IgD-negative memory B cell (primary cell): ENCODE measurements around the gene MCOLN1. TPM values are rescaled to one million over a fixed set of nuclear protein-coding genes. Genes with fewer than 3 reads are reported as not detected.

Experiments used
- H3K27ac Mint-ChIP-seq, 3 donors: one replicate each; pipeline ENCODE4 v1.8.0; 2020 to 2022; ENCODE audit warnings: mild to moderate bottlenecking in 3 of 3, mixed read lengths in 3 of 3, moderate library complexity in 1 of 3
- H3K27me3 Mint-ChIP-seq: one replicate; pipeline ENCODE4 v1.8.0; 2021; ENCODE audit warnings: mixed read lengths
- H3K36me3 Mint-ChIP-seq: one replicate; pipeline ENCODE4 v1.8.0; 2020; ENCODE audit warnings: mild to moderate bottlenecking, mixed read lengths
- H3K4me1 Mint-ChIP-seq, 3 donors: one replicate each; pipeline ENCODE4 v1.8.0; 2020 to 2022; ENCODE audit warnings: mixed read lengths in 3 of 3, mild to moderate bottlenecking in 1 of 3
- H3K4me3 Mint-ChIP-seq, 4 donors: one replicate each; pipeline ENCODE4 v1.8.0; 2020 to 2022; ENCODE audit warnings: mild to moderate bottlenecking in 4 of 4, mixed read lengths in 4 of 4, moderate library complexity in 3 of 4
- H3K9me3 Mint-ChIP-seq, 3 donors: one replicate each; pipeline ENCODE4 v1.8.0; 2020 to 2021; ENCODE audit warnings: mixed read lengths in 3 of 3, mild to moderate bottlenecking in 1 of 3
- polyA plus RNA-seq: library from polyadenylated mRNA; unstranded; fragments of 300-500 nt; fragmentation: Illumina TruSeq; gene quantifications from one replicate; pipeline ENCODE4 v1.2.3, GENCODE V29; 2021

MCOLN1 gene
- polyA plus RNA-seq, 1 donor from 2014 or later, result 5.2 TPM

GRCh38 chr19:7513809-7514642, 8.4 kb upstream of the MCOLN1 start:
- H3K27ac Mint-ChIP-seq, result no peak overlapping the region
- H3K9me3 Mint-ChIP-seq, result no peaks in the 10 kb centered on the region

DNA sequence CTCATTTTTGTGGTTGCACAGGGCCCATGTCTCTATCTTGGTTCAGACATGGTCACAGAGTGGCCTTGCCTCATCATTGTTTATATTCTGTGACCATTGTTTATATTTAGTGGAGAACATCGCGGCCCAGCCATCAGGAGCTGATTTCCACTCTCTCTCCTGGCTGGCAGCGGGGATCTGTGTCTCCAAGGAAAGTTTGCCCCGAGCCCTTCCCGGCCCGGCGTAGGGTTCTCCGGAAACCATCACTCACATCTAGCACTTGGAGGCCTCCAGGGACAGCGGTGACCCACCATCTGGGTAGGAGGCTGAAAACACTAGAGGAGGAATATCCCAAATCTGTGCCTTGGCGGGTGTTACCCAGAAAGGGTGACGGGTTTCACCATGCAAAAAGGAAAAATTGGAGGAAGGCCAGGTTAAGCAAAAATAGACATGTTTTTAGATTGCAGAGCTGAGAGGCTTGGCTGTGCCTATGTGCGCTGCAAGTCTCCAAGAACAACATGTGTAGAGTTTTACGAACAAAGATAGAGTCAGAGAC, 7.2 kb upstream of the MCOLN1 start:
- Mint-ChIP-seq H3K27ac (peak overlapping the region in 1 of 3 donors; percentile 85), H3K27me3 (peaks cover 12% of the 10 kb centered on the region), H3K4me3 (peak overlapping the region; percentile 38 to 87 (median 67)), H3K36me3 (no peaks in the 10 kb centered on the region), H3K9me3 (no peaks in the 10 kb centered on the region), H3K4me1 (peaks cover 0 to 7% (median 6%) of the 10 kb centered on the region in 3 donors)

More at GRCh38 chr19:7513809-7514642, 8.4 kb upstream of the MCOLN1 start:
- Mint-ChIP-seq H3K27me3 (peaks cover 17% of the 10 kb centered on the region), H3K4me3 (peak overlapping the region in 2 of 4 donors; percentile 10 to 22), H3K4me1 (peaks cover 0 to 7% (median 6%) of the 10 kb centered on the region in 3 donors), H3K36me3 (no peaks in the 10 kb centered on the region)

- H3K27me3 Mint-ChIP-seq, result peaks cover 12% of the 10 kb centered on the region
- peak within 1 kb of the TSS; percentile 55 to 87 (median 76) for H3K4me3 Mint-ChIP-seq
- H3K36me3 Mint-ChIP-seq, result no peaks in the 10 kb centered on the region
- H3K4me1 Mint-ChIP-seq, result peaks cover 0 to 7% (median 6%) of the 10 kb centered on the region in 3 donors
- H3K27ac Mint-ChIP-seq, result peak within 1 kb of the TSS in 2 of 3 donors; percentile 52 to 85
- no peaks in the 10 kb centered on the region for H3K9me3 Mint-ChIP-seq
Observed at GRCh38 chr19:7515645-7516151, 6.7 kb upstream of the MCOLN1 start, which contains the start of gene ZNF358. TSS of gene ZNF358 (plus strand) at chr19:7516103. CDS start at chr19:7519243, 3,140 bp downstream.

GRCh38 chr19:7516333-7516732, 6.1 kb upstream of the MCOLN1 start:
- H3K36me3 Mint-ChIP-seq, result no peaks in the 10 kb centered on the region
- H3K4me3 Mint-ChIP-seq, result peak overlapping the region; percentile 55 to 84 (median 75)
- H3K27ac Mint-ChIP-seq, result peak overlapping the region in 1 of 3 donors; percentile 52
- peaks cover 0 to 7% (median 6%) of the 10 kb centered on the region in 3 donors for H3K4me1 Mint-ChIP-seq
- no peaks in the 10 kb centered on the region for H3K9me3 Mint-ChIP-seq
- H3K27me3 Mint-ChIP-seq, result peaks cover 12% of the 10 kb centered on the region

- H3K27ac Mint-ChIP-seq, result peak overlapping the region in 1 of 3 donors; percentile 52
Observed at GRCh38 chr19:7516878-7517277, 5.5 kb upstream of the MCOLN1 start.

GRCh38 chr19:7519361-7520130, 2.9 kb upstream of the MCOLN1 start:
- Mint-ChIP-seq H3K27me3 (peaks cover 5% of the 10 kb centered on the region), H3K9me3 (no peaks in the 10 kb centered on the region), H3K27ac (no peak overlapping the region), H3K4me3 (peak overlapping the region in 2 of 4 donors; percentile 40 to 84), H3K36me3 (no peaks in the 10 kb centered on the region), H3K4me1 (peaks cover 8 to 13% (median 10%) of the 10 kb centered on the region in 3 donors)

More at GRCh38 chr19:7516878-7517277, 5.5 kb upstream of the MCOLN1 start:
- Mint-ChIP-seq H3K4me1 (peaks cover 3 to 8% (median 7%) of the 10 kb centered on the region in 3 donors), H3K27me3 (peaks cover 12% of the 10 kb centered on the region), H3K36me3 (no peaks in the 10 kb centered on the region), H3K4me3 (peak overlapping the region; percentile 55 to 84 (median 75)), H3K9me3 (no peaks in the 10 kb centered on the region)

DNA sequence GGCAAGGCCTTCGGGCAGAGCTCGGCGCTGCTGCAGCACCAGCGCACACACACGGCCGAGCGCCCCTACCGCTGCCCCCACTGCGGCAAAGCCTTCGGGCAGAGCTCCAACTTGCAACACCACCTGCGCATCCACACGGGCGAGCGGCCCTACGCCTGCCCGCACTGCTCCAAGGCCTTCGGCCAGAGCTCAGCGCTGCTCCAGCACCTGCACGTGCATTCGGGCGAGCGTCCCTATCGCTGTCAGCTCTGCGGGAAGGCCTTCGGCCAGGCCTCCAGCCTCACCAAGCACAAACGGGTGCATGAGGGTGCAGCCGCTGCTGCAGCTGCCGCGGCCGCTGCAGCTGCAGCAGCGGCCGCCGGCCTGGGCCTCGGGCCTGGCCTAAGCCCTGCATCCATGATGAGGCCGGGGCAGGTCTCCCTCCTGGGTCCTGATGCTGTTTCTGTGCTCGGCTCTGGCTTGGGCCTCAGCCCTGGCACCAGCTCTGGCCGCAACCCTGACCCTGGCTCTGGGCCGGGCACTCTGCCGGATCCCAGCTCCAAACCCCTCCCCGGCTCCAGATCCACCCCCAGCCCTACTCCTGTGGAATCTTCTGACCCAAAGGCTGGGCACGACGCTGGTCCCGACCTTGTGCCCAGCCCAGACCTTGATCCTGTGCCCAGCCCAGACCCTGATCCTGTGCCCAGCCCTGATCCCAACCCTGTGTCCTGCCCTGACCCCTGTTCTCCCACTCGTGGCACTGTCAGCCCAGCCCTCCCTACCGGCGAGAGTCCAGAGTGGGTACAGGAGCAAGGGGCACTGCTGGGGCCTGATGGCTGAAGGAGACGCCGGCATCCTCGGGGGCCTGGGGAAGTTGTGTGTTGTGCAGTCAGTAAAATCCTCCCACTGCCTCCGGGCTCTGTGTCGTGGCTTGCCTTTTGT, 2.0 kb upstream of the MCOLN1 start:
- peaks cover 8 to 12% (median 10%) of the 10 kb centered on the region in 3 donors for H3K4me1 Mint-ChIP-seq
- H3K4me3 Mint-ChIP-seq, result no peak overlapping the region
- no peaks in the 10 kb centered on the region for H3K36me3 Mint-ChIP-seq
- H3K27ac Mint-ChIP-seq, result no peak overlapping the region
- no peaks in the 10 kb centered on the region for H3K9me3 Mint-ChIP-seq
- H3K27me3 Mint-ChIP-seq, result peaks cover 4% of the 10 kb centered on the region

DNA sequence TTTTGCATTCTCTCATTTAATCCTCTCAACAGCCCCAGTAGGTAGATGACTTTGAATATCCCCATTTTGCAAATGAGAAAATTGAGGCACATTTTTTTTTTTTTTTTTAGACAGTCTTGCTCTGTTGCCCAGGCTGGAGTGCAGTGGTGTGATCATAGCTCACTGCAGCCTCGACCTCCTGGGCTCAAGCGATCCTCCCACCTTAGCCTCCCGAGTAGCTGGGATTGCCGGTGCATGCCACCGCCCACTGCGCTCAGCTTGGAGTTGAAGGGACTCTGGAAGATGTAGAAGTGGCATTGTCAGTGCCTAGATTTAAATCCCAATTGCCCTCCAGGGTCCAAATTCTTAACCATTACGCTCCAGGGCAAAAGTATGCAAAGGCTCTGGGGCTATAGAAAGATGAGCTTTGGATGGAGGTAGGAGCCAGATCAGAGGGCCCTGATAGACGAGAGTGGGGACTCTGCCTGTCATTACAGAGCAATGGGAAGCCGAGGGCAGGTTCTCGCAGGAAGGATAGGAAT, 813 bp upstream of the MCOLN1 start:
- H3K27me3 Mint-ChIP-seq, result peaks cover 4% of the 10 kb centered on the region
- no peaks in the 10 kb centered on the region for H3K9me3 Mint-ChIP-seq
- H3K36me3 Mint-ChIP-seq, result peaks cover 2% of the 10 kb centered on the region
- peaks cover 7 to 8% (median 8%) of the 10 kb centered on the region in 3 donors for H3K4me1 Mint-ChIP-seq
- peak overlapping the region; percentile 67 to 90 (median 83) for H3K4me3 Mint-ChIP-seq
- peak overlapping the region in 2 of 3 donors; percentile 76 to 94 for H3K27ac Mint-ChIP-seq

DNA sequence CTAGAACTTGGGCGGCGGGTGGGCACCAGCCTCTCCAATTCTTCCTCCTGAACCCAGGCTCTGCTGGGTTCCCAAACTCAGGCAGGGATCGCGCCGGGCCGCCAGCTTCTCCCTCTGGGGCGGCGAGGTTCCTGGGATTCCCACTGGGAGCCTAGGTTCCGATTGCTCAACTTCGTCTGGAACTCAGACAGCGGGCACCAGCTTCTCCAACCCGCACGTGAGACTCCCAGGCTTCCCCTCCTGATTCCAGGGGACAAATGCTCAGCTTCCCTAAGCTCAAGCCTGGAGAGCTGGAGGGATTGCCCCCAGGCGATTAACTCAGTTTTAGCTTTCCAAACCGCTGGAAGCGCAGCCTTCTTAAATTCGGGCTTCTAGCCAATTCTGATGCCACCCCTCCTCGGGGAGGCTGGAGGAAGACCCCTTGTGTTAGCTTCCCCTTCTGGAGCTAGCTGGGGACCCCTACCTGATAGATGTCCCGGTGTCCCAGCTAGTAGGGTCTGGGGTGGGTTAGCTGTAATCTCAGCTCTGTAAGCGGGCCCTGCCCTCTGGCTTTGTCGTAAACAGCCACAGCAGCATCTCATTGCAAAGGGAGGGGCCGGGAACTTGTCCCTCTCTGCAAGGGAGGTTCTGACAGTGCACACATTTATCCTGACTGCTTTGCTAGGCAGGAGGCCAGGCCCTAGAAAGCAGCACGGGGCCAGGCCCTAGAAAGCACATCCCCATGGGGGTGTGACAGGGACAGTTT, 671 bp downstream of the MCOLN1 start:
- Mint-ChIP-seq H3K4me3 (peak overlapping the region; percentile 69 to 83 (median 76)), H3K36me3 (peaks cover 2% of the 10 kb centered on the region), H3K27ac (peak overlapping the region in 1 of 3 donors; percentile 76), H3K4me1 (peaks cover 4 to 8% (median 6%) of the 10 kb centered on the region in 3 donors), H3K9me3 (no peaks in the 10 kb centered on the region), H3K27me3 (no peaks in the 10 kb centered on the region)

DNA sequence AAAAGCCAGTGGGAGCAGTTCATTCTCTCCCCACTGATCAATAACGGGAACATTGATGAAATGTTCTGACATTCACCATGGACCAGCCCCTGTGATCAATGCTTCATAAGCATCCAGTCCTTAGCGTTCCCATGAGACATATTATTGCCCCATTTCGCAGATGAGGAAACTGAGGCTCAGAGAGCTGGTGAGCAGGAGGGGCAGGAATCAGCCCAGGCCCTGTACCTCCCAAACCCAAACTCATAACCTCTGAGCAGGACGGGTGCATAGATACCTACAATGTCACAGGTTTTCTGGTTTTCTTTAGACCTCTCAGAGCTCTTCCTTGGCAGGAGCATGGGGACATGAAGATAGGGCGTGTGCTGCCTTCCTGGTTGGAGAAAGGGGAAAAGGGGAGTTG, 2.1 kb downstream of the MCOLN1 start:
- Mint-ChIP-seq H3K4me3 (peak overlapping the region in 1 of 4 donors; percentile 65), H3K27ac (peak overlapping the region in 1 of 3 donors; percentile 45), H3K27me3 (no peaks in the 10 kb centered on the region), H3K36me3 (peaks cover 2% of the 10 kb centered on the region), H3K4me1 (peaks cover 4 to 8% (median 6%) of the 10 kb centered on the region in 3 donors), H3K9me3 (no peaks in the 10 kb centered on the region)

DNA sequence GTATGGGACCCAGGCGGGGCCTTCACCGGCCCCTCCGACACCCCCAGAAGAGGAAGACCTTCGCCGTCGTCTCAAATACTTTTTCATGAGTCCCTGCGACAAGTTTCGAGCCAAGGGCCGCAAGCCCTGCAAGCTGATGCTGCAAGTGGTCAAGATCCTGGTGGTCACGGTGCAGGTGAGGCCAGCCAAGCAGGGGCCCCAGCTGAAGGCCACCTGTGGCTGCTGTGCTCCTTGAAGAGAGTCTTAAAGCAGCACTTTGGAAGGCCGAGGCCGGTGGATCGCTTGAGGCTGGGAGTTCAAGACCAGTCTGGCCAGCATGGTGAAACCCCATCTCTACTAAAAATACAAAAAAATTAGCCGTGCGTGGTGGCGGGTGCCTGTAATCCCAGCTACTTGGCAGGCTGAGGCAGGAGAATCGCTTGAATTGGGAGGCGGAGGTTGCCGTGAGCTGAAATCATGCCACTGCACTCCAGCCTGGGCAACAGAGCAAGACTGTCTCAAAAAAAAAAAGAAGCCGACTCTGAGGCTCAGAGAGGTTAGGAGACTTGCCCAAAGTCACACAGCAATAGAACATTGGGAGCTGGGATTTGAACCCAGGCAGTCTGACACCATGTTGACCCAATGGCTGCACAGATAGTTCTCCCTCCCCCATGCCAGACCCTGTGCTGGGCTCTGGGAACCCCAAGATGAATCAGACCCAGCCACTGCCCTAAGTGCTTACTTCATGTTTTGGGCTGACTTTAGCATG, 2.7 kb downstream of the MCOLN1 start:
- no peaks in the 10 kb centered on the region for H3K9me3 Mint-ChIP-seq
- no peak overlapping the region for H3K27ac Mint-ChIP-seq
- H3K27me3 Mint-ChIP-seq, result no peaks in the 10 kb centered on the region
- peak overlapping the region in 2 of 4 donors; percentile 39 to 65 for H3K4me3 Mint-ChIP-seq
- H3K36me3 Mint-ChIP-seq, result peaks cover 2% of the 10 kb centered on the region
- peaks cover 4 to 8% (median 6%) of the 10 kb centered on the region in 3 donors for H3K4me1 Mint-ChIP-seq

DNA sequence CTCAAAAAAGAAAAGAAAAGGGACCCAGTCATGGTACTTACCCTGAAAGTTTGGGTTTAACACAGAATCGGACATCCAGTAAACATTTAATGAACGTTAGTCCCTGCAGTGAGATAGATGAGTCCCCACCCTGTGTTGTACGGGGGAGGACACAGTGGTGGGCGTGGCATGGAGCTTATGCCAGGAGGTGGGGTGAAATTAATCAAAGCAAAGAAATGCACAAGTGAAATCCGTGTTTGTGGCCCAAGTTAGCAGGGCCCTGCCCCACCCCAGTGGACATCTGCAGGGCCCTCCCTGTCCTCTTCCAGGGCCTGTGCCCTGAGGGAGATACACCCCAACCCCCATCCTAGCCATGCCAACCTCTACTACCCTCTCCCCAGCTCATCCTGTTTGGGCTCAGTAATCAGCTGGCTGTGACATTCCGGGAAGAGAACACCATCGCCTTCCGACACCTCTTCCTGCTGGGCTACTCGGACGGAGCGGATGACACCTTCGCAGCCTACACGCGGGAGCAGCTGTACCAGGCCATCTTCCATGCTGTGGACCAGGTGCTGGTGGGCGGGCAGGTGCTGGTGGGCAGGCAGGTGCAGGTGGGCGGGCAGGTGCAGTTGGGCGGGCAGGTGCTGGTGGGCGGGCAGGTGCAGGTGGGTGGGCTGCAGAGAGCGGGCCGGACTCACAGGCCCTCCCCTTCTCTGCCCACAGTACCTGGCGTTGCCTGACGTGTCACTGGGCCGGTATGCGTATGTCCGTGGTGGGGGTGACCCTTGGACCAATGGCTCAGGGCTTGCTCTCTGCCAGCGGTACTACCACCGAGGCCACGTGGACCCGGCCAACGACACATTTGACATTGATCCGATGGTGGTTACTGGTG, 3.9 kb downstream of the MCOLN1 start:
- Mint-ChIP-seq H3K27ac (no peak overlapping the region), H3K9me3 (no peaks in the 10 kb centered on the region), H3K36me3 (peaks cover 2% of the 10 kb centered on the region), H3K4me3 (peak overlapping the region in 1 of 4 donors; percentile 20), H3K4me1 (peaks cover 4 to 8% (median 6%) of the 10 kb centered on the region in 3 donors), H3K27me3 (no peaks in the 10 kb centered on the region)
